ENCODE data around the gene FOXL3.
"Not testable (repeated sequence)": the region's sequence is repeated elsewhere in the genome, so short reads cannot be mapped to it uniquely, and the experiment has no call there.

The FOXL3 gene

DNA sequence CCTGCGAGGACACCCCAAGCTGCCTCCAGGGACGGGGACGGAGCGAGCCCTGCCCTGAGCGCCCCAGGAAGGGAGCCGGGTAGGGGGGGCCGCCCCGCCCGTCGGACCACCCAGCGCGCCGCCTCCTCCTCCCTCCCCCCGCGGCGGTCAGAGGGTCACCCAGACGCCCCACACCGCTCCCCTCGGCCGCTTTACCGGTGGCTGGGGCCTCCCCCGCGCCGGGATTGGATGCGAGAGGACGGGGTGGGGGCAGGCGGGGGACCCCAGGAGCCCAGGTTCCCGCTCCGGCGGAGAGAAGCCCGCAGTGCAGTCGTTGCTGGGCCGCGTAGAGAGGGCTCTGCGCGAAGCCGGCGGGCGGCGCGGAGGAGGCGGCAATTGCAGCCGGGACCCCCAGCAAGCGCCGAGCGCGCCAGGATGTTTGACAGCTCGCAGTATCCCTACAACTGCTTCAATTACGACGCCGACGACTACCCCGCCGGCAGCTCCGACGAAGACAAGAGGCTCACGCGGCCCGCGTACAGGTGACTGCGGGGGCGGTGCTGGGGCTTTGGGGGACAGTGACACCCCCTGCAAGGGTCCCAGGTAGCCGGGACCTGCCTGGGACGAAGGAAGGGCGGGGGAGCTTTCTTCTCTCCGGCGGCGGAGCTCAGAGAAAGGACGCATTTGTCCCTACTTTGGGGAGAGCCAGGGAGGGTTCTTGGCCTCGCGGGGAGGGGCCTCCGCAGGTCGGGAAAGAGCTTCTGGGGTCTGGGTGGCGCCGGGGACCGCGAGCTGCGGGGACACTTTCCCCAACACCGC lies at the start of gene FOXL3:
FOXL3 (plus strand) TSS at position 415 of the 798 bp plus-strand sequence; CDS start at position 415, 0 bp downstream.
- H3K27ac ChIP-seq: no peak within 1 kb of the TSS
- no peak for DNase-seq (ENCODE audit: low read depth, low spot score)

DNA sequence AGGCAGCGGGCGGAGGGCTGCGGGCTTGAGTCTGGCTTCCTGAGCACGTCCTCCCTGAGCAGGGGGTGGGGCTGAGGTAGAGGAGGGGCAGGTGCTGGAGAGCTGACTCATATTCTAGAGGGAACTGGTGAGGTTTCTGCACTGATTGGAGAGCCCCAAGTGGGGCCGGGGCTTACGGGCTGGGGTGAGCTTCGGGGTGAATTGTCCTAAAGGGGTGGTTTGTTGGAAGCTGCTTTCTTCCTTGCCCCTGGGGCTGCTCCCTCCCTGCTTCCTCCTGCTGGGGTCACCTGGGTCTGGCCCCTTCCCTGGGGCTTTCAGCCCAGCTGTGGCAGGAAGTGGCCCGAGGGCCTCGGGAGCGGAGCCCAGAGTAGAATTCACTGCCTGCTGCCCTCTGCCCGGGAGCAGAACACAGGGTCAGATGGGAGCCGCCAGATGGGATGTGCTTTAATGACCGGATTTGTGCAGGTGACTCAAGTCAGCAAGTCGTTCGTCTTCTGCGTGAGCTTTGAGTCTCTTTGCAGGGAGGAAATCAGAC lies 49.0 kb upstream of the FOXL3 start:
- H3K27ac ChIP-seq: no peak overlapping the region
- DNase-seq (ENCODE audit: low read depth, low spot score): no peak

DNA sequence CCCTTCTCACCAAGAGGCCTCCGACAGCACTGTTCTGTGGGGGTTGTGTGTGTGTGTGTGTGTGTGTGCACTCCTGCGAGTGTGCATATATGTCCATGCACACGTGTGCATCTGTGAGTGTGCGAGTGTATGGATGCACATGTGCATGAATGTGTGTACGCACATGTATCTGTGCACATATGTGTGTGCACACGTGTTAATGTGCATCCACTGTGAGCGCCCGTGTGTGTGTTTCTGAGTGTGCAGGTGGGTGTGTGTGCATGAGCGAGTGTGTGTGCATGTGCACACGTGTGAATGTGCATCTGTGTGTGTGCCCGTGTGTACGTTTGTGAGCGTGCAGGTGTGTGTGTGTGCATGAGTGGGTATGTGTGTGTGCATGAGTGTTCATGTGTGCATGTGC lies 48.5 kb upstream of the FOXL3 start:
- no peak for DNase-seq (ENCODE audit: low read depth, low spot score)
- no peak overlapping the region for H3K27ac ChIP-seq

DNA sequence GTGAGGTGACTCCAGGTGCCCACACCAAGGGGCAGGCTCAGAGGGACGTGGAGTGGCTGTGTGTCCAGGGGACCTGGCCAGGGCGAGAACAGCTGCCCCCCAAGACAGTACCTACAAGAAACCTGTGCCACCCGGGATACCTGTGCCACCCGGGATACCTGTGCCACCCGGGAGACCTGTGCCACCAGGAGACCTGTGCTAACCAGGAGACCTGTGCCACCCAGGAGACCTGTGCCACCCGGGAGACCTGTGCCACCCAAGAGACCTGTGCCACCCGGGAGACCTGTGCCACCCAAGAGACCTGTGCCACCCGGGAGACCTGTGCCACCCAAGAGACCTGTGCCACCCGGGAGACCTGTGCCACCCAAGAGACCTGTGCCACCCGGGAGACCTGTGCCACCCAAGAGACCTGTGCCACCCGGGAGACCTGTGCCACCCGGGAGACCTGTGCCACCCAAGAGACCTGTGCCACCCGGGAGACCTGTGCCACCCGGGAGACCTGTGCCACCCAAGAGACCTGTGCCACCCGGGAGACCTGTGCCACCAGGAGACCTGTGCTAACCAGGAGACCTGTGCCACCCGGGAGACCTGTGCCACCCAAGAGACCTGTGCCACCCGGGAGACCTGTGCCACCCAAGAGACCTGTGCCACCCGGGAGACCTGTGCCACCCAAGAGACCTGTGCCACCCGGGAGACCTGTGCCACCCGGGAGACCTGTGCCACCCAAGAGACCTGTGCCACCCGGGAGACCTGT lies 47.0 kb upstream of the FOXL3 start:
- not testable (repeated sequence) for H3K27ac ChIP-seq; DNase-seq (ENCODE audit: low read depth, low spot score)

DNA sequence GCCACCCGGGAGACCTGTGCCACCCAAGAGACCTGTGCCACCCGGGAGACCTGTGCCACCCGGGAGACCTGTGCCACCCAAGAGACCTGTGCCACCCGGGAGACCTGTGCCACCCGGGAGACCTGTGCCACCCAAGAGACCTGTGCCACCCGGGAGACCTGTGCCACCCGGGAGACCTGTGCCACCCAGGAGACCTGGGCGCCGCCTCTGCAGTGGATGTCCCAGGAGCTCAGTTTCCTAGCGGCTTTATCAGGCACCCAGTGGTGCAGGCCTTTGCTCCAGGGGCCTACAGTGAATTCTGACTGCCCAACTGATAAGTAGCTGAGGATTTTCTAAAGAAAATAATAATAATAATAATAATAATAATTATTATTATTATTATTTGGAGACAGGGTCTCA lies 46.4 kb upstream of the FOXL3 start:
- not testable (repeated sequence) for H3K27ac ChIP-seq; DNase-seq (ENCODE audit: low read depth, low spot score)

DNA sequence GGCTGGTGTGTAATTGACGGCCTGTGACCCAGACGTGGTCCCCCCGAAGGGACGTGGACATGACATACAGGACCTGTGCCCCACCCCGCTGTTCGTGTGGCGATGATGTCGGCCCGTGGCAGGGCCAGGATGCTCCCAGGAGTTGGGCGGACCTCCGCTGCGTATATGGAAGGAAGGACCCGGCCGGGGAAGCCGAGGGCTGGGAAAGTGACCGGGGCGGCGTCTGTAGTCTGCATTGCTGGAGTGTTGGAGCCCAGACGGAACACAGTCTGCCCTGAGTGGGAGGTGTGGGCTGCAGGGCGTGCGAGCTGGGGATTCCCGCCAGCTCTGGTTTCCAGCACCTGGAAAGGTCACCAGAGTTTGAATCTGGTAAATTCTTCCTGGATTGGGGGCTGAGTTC lies 45.0 kb upstream of the FOXL3 start:
- DNase-seq (ENCODE audit: low read depth, low spot score): no peak

DNA sequence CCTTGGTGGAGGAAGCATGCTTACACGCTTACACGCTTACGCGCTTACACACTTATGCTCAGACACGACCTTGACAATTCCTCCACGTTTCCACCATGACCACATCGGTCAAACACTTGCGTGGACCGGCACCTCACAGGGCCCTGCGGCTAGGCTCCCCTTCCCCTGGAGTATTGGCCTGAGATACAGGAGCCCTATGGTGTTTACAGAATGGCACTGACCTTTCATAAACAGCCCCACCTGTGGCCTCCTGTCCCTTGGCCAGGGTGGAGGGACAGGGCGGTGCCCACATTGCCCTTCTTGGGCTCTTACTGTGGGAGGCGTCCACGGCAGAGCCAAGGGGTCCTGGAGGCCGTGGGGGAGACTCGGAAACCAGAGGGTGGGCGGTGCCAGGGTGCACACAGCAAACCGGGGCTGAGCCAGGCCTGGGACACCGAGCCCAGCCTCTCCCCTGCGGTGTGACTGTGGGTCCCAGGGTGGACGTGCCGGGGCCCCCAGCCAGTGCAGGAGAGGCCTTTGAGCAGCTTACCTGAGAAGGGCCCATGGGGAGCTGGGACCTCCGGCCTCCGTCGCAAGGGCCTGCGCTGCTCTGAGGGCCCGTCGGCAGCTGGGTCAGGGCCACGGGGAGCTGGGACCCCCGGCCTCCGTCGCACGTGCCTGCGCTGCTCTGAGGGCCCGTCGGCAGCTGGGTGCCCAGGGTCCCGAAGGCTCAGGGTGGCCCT lies 44.2 kb upstream of the FOXL3 start:
- DNase-seq (ENCODE audit: low read depth, low spot score): no peak

More for the DNA sequence above, 45.0 kb upstream of the FOXL3 start:
- no peak overlapping the region for H3K27ac ChIP-seq

DNA sequence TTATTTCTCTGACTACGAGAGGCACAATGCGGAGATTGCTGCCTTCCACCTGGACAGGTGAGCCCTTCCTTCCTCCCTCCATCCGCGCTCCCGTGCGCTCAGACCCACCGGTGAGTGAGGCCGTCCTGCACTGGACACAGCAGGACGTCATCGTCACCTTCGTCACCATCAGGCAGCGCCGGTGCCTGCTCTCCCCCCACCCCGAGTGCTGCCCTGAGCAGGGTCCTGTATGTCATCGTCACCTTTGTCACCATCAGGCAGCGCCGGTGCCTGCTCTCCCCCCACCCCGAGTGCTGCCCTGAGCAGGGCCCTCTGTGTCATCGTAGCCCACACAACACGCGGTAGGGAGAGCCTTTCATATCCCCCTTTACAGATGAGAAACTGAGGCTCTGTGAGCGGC lies 43.5 kb upstream of the FOXL3 start:
- H3K27ac ChIP-seq: no peak overlapping the region
- no peak for DNase-seq (ENCODE audit: low read depth, low spot score)

More for the DNA sequence above, 44.2 kb upstream of the FOXL3 start:
- H3K27ac ChIP-seq: no peak overlapping the region

DNA sequence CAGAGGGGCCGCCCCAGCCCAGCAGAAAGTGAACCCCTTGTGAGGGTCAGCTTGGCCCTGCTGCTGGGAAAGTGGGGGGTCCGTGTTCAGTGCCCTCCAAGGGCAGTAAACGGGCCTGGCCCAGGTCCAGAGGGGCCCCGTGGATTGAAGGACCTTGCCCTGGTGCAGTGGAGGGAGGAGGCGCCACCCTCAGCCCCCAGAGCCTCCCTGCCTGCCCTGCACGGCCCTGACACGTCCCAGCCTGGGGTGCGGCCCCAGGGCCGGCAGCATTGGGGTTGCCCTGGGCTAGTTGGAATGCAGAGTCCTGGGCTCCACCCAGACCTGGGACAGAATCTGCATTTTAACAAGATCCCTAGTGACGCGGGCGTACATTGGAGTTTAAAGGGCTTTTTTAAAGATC lies 42.8 kb upstream of the FOXL3 start:
- no peak overlapping the region for H3K27ac ChIP-seq
- DNase-seq (ENCODE audit: low read depth, low spot score): no peak

DNA sequence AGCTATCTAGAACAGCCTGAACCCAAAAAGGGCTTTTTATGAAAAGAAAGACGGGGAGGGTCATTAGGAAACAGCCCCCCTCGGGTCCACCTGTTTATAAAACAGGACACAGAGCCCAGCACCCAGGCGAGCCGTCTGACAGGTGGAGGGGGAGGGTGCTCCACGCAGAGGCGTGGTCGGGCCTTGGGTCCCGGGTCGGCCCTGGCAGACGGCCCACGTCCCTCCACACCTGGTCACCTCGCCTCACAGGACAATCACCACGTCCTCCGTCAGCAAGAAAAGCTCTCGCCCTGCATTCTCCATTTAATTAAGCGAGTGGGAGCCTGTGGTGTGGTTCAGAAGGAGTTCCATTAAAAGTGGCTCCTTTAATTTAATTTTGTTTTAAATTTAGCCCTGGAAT lies 42.3 kb upstream of the FOXL3 start:
- no peak overlapping the region for H3K27ac ChIP-seq
- DNase-seq (ENCODE audit: low read depth, low spot score): no peak

DNA sequence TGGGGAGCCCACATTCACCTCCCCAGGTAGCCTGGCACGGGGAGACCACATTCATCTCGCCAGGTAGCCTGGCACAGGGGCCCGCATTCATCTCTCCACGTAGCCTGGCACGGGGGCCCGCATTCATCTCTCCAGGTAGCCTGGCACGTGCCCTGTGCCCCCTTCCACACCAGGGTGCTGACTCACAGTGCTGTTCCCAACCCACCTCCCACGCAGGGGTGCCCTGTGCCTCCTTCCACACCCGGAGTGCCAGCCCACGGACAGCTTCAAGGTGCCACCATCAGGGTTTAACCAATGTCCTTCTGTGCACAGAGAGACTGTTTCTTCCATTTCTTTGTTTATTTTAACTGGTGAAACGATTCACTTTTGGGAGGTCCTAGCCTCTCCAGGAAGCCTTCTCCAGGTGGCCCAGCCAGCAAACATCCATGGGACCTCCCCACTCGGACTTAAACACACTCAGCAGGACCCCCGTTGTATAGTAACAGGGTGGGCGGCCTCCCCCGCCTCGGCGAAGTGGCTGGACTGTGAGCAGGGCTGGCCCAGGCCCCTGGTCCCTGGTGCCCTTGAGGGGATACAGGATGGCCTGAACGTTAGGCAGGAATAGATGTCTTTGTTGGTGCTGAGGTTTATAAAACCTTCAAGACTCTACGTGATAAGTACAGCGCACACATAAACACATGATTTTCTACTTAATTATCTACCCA lies 41.1 kb upstream of the FOXL3 start:
- DNase-seq (ENCODE audit: low read depth, low spot score): no peak

DNA sequence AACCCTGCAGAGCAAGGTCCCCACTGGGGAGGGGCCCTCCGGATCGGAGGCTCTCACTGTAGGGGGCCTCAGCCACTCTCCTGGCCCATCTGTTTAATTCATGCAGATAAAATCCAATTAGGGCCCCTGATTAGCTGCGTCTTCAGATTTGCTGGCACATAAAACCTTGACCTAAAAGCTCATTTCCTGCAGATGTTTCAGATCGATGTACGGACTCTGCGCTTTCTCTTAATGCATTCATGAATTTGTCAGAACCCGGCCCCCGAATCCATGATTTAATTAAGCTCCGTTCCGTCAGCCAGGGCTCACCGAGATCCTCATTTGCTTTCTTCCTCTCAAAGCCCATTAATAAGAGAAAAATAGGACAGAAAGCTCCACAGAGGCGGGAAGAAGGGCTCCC lies 40.0 kb upstream of the FOXL3 start:
- DNase-seq (ENCODE audit: low read depth, low spot score): no peak
- H3K27ac ChIP-seq: no peak overlapping the region

More for the DNA sequence above, 41.1 kb upstream of the FOXL3 start:
- no peak overlapping the region for H3K27ac ChIP-seq

DNA sequence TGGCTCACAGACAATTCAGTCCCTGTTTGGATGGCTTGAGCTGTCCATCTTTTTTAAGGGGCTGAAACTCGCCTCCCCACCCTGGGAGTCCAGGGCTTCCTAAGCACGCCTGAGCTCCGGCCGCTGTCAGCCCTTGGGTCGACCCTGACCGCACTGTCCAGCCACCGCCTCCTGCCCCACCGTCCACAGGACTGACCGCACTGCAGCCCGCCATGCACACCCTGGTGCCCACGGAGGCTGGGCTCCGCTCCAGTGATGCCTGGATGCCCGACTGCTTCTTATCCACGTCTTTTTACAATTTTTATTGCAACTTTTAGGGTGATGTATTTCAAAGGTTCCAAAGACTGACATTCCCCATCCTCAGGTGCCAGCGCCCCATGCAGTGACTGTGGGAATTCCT lies 39.4 kb upstream of the FOXL3 start:
- no peak for DNase-seq (ENCODE audit: low read depth, low spot score)
- H3K27ac ChIP-seq: no peak overlapping the region

DNA sequence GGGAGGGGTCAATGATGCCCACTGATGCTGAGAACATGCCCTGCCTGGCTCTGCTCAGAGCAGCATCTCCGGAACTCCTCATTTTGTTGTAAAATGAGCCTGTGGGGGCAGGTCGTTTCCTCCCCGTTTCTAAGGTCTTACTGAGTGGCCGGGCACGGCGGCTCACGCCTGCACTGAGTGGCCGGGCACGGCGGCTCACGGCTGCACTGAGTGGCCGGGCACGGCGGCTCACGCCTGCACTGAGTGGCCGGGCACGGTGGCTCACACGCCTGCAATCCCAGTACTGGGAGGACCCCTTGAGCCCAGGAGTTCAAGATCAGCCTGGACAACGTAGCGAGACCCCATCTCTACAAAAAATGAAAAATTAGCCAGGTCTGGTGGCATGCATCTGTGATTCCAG lies 39.0 kb upstream of the FOXL3 start:
- no peak for DNase-seq (ENCODE audit: low read depth, low spot score)
- H3K27ac ChIP-seq: no peak overlapping the region

DNA sequence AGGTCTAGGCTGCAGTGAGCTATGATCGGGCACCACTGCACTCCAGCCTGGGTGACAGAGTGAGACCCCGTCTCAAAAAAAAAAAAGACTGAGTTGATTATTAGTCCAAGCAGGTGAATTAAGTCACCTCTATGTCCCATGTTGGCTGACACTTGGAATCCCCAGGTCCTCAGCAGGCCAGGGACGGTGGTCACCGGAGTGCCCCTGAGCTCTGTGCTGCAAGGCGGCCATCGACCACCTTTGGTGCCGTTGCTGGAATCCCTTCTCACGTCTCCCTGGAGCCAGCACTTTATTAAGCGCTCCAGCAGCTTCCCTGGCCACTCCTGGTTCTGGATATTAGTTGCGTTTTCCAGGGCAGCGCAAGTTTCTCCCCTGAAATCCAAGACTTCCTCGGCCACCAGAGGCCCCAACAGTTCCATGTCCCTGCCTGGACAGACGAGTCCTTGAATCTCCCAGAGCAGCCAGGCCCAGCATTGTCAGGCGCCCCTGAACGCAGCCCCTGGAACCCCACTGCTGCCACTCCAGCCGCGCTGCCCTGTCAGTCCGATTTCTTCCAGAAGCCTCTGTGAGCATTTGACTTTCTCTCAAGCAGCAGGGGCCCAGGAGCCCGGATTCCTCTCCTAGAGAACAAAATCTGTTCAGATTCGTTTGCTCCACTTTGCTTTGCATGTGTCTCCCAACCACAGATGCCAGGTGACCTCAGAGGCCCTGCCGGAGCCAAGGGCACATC lies 38.4 kb upstream of the FOXL3 start:
- DNase-seq (ENCODE audit: low read depth, low spot score): no peak
- H3K27ac ChIP-seq: no peak overlapping the region

DNA sequence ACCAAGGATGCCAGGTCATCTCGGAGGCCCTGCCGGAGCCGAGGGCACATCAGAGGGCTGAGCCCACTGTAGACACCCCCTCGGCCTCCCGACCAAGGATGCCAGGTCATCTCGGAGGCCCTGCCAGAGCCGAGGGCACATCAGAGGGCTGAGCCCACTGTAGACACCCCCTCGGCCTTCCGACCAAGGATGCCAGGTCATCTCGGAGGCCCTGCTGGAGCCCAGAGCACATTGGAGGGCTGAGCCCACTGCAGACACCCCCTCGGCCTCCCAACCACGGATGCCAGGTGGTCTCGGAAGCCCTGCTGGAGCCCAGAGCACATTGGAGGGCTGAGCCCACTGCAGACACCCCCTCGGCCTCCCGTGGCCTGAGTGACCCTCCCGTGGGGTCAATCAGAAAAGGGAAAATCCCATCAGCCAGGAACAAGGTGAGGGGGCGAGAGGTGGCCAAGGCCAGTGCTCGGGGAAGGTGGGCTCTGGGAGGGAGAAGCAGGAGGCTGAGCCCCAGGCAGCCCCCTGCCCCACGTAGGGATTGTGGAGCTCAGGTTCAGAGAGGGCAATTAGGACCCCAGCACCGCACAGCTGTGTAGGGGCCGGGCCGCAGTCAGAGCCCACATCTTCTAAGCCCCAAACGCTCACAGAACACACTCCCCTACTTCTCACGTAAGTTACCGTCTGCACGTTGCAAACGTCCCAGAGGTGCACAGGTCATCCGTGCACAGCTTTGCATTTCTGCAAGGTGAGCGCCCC lies 37.6 kb upstream of the FOXL3 start:
- no peak for DNase-seq (ENCODE audit: low read depth, low spot score)

DNA sequence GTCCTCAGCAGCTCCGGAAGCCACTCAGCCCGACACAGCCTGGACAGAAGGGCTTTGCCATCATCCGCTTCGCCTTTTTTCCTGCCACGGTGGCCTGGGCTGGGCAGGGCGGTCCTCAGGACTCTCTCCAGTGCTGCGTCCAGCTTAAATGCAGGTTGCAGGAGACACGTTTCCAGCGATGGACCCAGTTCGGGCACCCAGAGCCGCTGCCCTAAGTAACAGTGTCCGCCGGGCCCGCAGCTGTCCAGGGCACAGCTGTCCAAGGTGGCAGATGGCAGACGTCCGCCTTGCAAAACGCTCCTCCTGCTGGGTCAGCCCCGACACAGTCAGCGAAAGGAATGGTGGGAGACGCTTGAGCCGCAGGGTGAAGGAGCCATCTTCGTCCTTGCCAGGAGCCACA lies 37.0 kb upstream of the FOXL3 start:
- no peak for DNase-seq (ENCODE audit: low read depth, low spot score)
- no peak overlapping the region for H3K27ac ChIP-seq

More for the DNA sequence above, 37.6 kb upstream of the FOXL3 start:
- no peak overlapping the region for H3K27ac ChIP-seq

DNA sequence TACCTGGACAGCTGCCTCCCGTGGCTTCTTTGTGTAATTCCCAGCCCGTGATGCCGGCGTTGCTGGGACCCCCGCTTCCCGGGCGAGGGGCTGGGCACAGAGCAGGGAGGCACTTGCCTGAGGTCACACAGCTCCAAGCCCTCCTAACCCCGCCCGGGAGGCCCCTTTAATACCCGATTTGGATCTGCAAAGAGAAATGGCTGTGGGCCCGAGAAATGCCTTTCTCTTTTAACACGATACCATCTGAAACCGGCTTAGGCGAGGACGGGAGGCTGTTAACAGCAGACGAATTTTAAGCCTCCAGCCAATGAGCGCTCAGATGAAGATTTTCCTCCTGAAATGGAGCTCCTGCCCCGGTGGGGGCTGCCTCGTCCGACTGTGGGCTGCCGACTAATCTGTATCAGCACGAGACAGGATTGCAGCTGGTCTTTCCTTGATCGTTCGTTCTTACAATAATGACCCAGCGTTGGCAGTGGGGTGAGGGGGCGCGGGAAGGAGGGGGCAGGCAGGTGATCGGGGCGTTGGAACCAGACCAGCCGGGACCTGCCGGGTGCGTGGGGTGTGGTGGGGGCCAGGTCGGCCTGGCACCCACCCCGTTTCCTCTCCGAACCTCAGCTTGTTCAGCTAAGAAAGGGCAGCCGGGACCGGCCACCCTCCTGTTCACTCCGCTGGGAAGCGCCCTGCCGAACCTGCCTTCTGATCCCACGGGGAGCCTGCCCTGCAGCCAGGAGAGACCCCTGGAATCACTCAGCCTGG lies 36.2 kb upstream of the FOXL3 start:
- H3K27ac ChIP-seq: no peak overlapping the region
- DNase-seq (ENCODE audit: low read depth, low spot score): no peak

Data from epithelial cell of prostate (primary cell).